Thyroid gland (tissue), 4 donors: Measurements from ENCODE around the gene PIBF1. TPM values are rescaled to one million over a fixed set of nuclear protein-coding genes. Genes with fewer than 3 reads are reported as not detected.
A peak's percentile ranks its signal among the peaks of the same experiment; 100 is the strongest.

Source experiments
- DNase-seq, 2 donors: peaks; one replicate each; pipeline ENCODE4 v3.0.0-alpha.2; 2019
- H3K27ac ChIP-seq, 3 donors: fragments of 200-600 bp; sonication (generic); 1 replicate in 2 of 3; 2 replicates in 1 of 3; pipeline ENCODE4 v1.5.1; 2016 to 2019; ENCODE audit warnings: mild to moderate bottlenecking in 1 of 3, moderate library complexity in 1 of 3
- H3K27me3 ChIP-seq: fragments of 200-600 bp; sonication (generic); one replicate; pipeline ENCODE4 v1.5.1; 2019
- H3K36me3 ChIP-seq, 2 donors: fragments of 200-600 bp; sonication (generic); one replicate each; pipeline ENCODE4 v1.5.1; 2016 to 2019
- H3K4me1 ChIP-seq, 2 donors: fragments of 200-600 bp; sonication (generic); one replicate each; pipeline ENCODE4 v1.5.1; 2017 to 2019
- H3K4me3 ChIP-seq, 3 donors: fragments of 200-600 bp; sonication (generic); replicated peaks in 1 of 3; 1 replicate in 2 of 3; 2 replicates in 1 of 3; pipeline ENCODE4 v1.5.1; 2016; ENCODE audit warnings: mild to moderate bottlenecking in 1 of 3
- H3K9me3 ChIP-seq: fragments of 200-600 bp; sonication (generic); one replicate; pipeline ENCODE4 v1.5.1; 2017
- CTCF ChIP-seq, 6 experiments: fragments of 200-600 bp in 3 of 6; fragments of 450-650 bp in 3 of 6; sonication (generic) in 3 of 6; IDR thresholded peaks; one replicate each; pipeline ENCODE4 v1.5.1; 2016 to 2019; ENCODE audit warnings: antibody characterized with exemption in 6 of 6, mild to moderate bottlenecking in 2 of 6, inconsistent platforms in 1 of 6, moderate library complexity in 1 of 6
- POLR2A ChIP-seq, 2 donors: fragments of 450-650 bp; IDR thresholded peaks; one replicate each; pipeline ENCODE4 v1.6.1; 2017; ENCODE audit warnings: antibody characterized with exemption in 2 of 2, mild to moderate bottlenecking in 2 of 2, moderate library complexity in 1 of 2
- WGBS, 2 donors: methylation state at CpG; one replicate each; pipeline ENCODE4 v1.1.5; 2017; 5-methylcytosine and 5-hydroxymethylcytosine counted together
- intact Hi-C: fragments of 100-400 bp; cut with DNase I; formaldehyde crosslinking; loops from one replicate; pipeline ENCODE4 v1.15.1; 2023
- total RNA-seq, 4 donors: library from RNA; depleted of rRNA; stranded (reverse); fragments of >200 nt; gene quantifications; one replicate each; pipeline ENCODE4 v1.2.3, GENCODE V29; 2016

PIBF1 gene, protein sequence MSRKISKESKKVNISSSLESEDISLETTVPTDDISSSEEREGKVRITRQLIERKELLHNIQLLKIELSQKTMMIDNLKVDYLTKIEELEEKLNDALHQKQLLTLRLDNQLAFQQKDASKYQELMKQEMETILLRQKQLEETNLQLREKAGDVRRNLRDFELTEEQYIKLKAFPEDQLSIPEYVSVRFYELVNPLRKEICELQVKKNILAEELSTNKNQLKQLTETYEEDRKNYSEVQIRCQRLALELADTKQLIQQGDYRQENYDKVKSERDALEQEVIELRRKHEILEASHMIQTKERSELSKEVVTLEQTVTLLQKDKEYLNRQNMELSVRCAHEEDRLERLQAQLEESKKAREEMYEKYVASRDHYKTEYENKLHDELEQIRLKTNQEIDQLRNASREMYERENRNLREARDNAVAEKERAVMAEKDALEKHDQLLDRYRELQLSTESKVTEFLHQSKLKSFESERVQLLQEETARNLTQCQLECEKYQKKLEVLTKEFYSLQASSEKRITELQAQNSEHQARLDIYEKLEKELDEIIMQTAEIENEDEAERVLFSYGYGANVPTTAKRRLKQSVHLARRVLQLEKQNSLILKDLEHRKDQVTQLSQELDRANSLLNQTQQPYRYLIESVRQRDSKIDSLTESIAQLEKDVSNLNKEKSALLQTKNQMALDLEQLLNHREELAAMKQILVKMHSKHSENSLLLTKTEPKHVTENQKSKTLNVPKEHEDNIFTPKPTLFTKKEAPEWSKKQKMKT
- 10 to 100 TPM; 30.2 to 51.4 (median 37.5) TPM for total RNA-seq

DNA sequence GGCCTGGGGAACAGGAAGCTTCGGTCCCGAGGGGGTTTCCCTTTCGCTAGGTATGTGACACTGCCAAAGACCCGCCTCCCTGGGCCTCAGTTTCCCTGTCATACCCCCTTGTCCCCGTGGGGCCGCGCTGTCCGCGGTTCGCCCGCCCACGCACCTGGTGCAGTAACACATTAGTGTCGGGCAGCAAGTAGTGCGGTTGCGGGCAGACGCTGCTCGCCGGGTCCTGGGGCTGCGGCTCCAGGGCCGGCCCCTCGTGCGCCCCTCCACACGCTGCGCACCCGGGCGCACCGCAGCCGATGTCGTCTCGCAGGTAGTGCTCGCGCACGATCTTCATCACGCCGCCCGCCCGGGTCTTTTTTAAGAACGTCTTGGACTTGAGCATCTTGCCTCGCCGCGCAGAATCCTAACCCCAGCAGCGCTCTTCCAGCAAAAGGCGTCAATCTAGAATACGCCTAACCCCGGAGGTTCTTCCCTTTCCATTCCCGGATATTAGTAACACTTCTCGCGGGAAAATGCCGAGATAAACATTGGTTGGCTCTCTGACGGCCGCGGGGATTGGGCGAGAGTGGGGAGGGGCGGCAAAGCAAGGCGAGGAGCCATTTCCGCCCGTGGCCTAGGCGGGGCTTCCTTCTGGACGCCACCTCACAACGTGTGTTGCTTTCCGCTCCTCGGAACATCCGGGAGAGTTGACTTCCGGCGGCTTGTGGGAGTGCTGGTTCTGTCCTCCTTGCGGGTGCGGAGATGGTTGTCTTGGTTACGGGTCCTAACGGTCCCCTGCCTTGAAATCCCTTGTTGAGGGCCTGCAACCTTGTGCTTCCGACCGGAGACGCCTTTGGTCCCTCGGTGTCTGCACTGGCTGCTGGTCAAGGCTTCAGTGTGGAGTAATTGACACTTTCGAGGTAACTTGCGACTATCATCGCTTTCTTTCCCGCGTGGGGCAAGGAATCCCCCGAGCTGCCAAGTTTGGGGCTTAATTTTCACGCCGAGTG, at the start of gene PIBF1, which contains the start of gene DIS3:
PIBF1 (plus strand) TSS at position 683 of the 989 bp plus-strand sequence. CDS start 1,337 bp downstream, outside the sequence.
DIS3 (minus strand) TSS at position 450 of the 989 bp plus-strand sequence; CDS start at position 382, 68 bp downstream.
- Histone ChIP-seq H3K4me3 (peak within 1 kb of the TSS; percentile 91), H3K4me1 (peaks cover 20 to 28% of the 10 kb centered on the region in 2 donors), H3K9me3 (no peaks in the 10 kb centered on the region), H3K36me3 (peaks cover 9 to 14% of the 10 kb centered on the region in 2 donors), H3K27ac (peak within 1 kb of the TSS; percentile 72 to 77 (median 73)), H3K27me3 (no peaks in the 10 kb centered on the region)
- WGBS, 2 donors = 0% methylated on average over 44 to 45 of the region's 81 CpGs
- no peak for TF ChIP-seq CTCF (IDR thresholded peaks at IDR 0.05)
- TF ChIP-seq POLR2A (IDR thresholded peaks at IDR 0.05) = peak in 1 of 2 donors; percentile 84
- DNase-seq = peak; percentile 98
- intact Hi-C loops = no loop called here

- no peak for TF ChIP-seq CTCF (IDR thresholded peaks at IDR 0.05)
- no peak for TF ChIP-seq POLR2A (IDR thresholded peaks at IDR 0.05)
Observed at GRCh38 chr13:72737033-72737432, 44.9 kb upstream of the PIBF1 start.

GRCh38 chr13:72740015-72740414, 41.9 kb upstream of the PIBF1 start:
- no peak overlapping the region for H3K4me3 ChIP-seq
- intact Hi-C loops = no loop called here
- no peaks in the 10 kb centered on the region for H3K36me3 ChIP-seq
- H3K27ac ChIP-seq = no peak overlapping the region
- WGBS, 2 donors = 88 to 89% methylated on average over 1 of the region's 1 CpG
- no peaks in the 10 kb centered on the region for H3K4me1 ChIP-seq
- no peak for DNase-seq
- no peaks in the 10 kb centered on the region for H3K27me3 ChIP-seq
- H3K9me3 ChIP-seq = no peaks in the 10 kb centered on the region
- TF ChIP-seq CTCF (IDR thresholded peaks at IDR 0.05) = no peak
- TF ChIP-seq POLR2A (IDR thresholded peaks at IDR 0.05) = no peak

More at GRCh38 chr13:72737033-72737432, 44.9 kb upstream of the PIBF1 start:
- intact Hi-C loops = no loop called here
- no peak for DNase-seq
- Histone ChIP-seq H3K4me1 (no peaks in the 10 kb centered on the region), H3K27ac (no peak overlapping the region), H3K36me3 (no peaks in the 10 kb centered on the region), H3K9me3 (no peaks in the 10 kb centered on the region), H3K4me3 (no peak overlapping the region), H3K27me3 (no peaks in the 10 kb centered on the region)
- WGBS, 2 donors = 91 to 93% methylated on average over 3 of the region's 3 CpGs

- 88 to 96% methylated on average over 1 of the region's 1 CpG for WGBS, 2 donors
- no peaks in the 10 kb centered on the region for H3K27me3 ChIP-seq
- H3K27ac ChIP-seq = no peak overlapping the region
- H3K36me3 ChIP-seq = no peaks in the 10 kb centered on the region
- no peak for TF ChIP-seq POLR2A (IDR thresholded peaks at IDR 0.05)
- TF ChIP-seq CTCF (IDR thresholded peaks at IDR 0.05) = no peak
- H3K4me3 ChIP-seq = no peak overlapping the region
- DNase-seq = no peak
- H3K4me1 ChIP-seq = peaks cover 0 to 3% of the 10 kb centered on the region in 2 donors
- intact Hi-C loops = no loop called here
- no peaks in the 10 kb centered on the region for H3K9me3 ChIP-seq
Observed at GRCh38 chr13:72745260-72745659, 36.7 kb upstream of the PIBF1 start.
